Ecto neural progenitor cell (in vitro differentiated cells): ENCODE data around the gene CDX1.

Source experiments
- DNase-seq: peaks from one replicate; pipeline ENCODE4 v3.0.0-alpha.2; 2018; ENCODE audit warnings: low spot score

The CDX1 gene

GRCh38 chr5:150131978-150132694 lies 34.4 kb upstream of the CDX1 start:
- no peak for DNase-seq

GRCh38 chr5:150132740-150133139 lies 33.8 kb upstream of the CDX1 start:
- DNase-seq: no peak

- no peak for DNase-seq
Observed at GRCh38 chr5:150133581-150134197, 32.9 kb upstream of the CDX1 start.

DNA sequence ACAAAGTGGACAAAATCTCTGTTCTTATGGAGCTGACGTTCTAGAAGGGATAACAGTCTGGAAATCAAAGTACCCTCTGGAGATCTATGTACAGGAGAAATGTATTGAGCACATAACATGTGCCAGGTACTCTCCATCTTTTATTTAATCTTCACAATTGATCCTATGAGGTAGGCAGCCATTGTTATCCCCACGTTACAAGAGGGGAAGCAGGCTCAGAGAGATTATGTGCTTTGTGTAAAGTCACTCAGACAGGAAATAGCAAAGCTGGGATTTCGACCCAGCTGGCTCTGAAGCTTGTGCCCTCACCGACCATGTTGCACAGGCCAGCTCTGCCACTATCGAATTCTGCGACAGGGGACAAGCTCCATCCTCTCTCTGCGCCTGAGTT lies 32.4 kb upstream of the CDX1 start:
- DNase-seq: no peak

GRCh38 chr5:150135557-150136304 lies 30.8 kb upstream of the CDX1 start:
- no peak for DNase-seq

DNA sequence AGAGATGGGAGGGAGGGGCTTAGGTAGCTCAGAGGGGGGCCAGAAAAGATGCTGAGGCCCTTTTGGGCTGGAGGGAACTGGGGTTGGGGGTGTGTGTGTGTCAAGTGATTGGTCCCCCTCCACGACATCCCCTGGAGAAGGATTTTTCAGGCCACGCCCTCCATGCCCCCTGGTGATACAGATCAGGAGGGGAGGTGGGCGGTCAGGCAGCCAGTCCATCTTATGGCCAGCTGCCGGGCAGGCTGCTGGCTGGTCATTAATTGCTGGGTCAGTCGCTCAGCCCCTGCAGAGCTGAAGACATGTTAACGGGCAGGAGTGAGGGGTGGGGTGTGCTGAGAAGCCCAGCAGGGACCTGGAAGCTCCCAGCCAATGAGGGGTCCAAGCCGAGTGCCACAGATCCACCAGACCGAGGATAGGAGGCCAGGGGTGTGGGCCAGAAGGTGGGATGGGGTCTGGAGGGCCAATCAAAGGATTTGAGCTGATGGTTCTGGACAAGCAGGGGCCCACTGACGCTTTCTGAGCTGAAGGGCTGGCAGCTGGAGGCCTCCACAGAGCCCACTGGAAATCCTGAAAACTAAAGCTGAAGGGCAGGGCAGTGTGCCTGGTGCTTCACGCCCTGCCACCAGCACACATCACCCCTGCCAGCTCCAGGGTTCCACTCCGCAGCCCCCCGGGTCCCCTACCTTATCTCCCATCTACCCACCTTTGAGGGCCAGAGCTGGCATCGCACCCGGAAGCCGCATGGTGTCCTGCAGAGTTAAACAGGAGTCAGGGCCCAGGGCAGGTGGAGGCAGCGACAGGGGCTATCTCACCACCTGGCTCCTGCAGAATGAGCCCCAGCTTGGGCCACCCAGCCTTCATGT lies 30.0 kb upstream of the CDX1 start:
- DNase-seq: no peak

DNA sequence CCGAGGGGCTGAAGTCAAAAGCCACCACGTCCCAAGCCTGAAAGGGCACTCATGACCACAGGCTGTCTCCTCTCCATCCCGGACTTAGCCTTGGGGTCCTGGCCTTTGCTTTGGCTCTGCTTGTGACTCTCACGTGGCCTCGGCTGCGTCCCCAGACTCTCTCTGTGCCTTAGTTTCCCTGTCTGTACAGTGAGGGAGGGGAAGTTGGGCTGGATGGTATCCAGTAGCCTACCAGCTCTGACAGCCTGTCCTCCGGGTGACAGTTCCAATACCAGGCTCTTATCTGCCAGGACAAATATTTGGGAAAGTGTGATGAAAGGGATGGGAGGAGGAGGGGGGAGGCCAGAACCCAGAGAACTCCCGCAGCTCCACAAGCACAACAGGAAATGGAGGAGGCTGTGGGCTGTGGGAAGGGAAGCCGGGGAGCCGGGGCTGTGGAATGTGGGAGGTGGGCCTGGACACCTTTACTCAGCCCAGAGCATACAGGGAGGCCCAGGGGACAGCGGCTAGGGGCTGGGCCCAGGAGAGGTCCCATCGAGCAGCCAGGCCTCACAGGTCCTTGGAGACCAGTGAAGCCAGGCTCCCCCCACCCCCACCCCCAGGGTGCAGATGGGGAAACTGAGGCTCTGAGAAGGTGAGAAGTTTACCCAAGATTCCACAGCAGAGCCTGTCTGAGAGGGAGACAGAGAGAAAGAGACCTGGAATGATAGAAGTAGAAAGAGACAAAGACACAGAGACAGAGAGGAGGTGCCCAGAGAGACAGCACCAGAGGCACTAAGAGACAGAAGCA lies 29.2 kb upstream of the CDX1 start:
- DNase-seq: no peak

DNA sequence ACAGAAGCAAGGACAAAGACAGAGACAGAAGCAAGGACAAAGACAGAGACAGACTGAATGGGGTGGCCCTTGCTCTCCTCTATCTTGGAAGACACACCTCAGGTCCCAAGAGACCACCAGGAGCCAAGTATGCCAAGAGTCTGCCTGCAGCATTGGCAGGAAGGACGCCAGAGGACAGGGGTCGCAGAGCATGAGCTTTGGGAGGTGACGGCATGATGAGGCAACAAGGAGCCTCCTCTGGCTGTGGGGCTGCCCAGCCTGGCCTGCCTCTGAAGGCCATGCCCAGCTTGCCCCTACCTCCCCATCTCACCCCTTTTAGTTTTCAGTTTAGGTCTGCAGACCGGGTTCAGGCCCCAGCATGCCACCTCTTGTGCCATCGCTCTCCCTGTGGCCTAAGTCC lies 28.6 kb upstream of the CDX1 start:
- no peak for DNase-seq

DNA sequence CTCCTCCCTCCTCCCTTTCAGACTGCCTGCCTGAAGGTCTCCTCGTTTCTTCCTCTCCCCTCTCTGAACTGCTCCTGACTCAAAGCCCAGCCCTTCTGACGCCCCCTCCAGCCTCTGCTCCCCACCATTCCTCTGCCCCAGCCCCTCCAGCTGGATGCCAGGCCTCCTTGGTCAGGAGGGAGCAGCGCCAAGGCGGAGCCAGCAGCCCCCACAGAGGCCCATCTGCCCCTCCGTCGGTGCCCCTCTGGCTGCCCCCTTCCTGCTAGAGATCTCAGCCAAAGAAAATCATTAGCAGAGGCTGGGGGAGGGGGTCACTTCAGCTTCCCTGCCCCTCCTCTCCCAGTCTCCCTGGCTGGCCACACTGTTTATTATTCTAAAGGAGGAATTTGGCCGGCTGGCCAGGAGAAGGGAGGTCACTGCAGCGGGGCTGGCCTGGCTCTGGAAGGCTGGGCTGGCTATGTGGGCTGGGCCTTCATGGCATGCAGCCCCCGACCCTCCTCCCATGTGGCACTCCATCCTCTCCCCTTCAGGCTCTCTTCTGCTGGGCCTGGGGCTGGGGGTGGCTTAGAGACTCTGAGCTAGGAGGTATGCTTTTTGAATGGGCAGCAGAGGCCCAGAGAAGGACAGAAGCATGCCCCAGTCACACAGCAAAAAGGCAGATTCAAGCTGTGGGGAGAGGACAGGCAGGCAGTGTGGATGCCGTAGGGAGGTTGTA lies 27.9 kb upstream of the CDX1 start:
- DNase-seq: peak; percentile 83

- DNase-seq: no peak
Observed at GRCh38 chr5:150139334-150139733, 27.2 kb upstream of the CDX1 start.

DNA sequence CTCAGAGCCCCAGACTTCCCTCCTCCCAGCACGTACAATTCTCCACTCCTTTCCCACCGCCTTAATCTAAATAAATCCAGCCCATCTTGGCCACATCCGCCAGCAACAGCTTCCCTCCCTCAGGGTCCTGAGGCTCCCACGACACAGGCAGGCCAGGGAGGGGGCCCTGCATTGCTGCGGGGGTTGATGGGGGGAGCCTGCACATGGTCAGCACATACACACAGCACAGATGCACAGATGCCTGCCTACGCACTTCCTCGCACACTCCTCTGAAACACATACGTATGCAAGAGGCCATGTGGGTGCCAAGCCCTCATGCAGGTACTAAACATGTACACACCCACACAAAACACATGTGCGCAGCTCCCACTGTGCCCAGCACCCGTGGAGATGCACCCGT lies 25.7 kb upstream of the CDX1 start:
- DNase-seq: no peak

GRCh38 chr5:150141544-150142184 lies 24.9 kb upstream of the CDX1 start:
- DNase-seq: peak; percentile 79

GRCh38 chr5:150142185-150142958 lies 24.2 kb upstream of the CDX1 start:
- no peak for DNase-seq

DNA sequence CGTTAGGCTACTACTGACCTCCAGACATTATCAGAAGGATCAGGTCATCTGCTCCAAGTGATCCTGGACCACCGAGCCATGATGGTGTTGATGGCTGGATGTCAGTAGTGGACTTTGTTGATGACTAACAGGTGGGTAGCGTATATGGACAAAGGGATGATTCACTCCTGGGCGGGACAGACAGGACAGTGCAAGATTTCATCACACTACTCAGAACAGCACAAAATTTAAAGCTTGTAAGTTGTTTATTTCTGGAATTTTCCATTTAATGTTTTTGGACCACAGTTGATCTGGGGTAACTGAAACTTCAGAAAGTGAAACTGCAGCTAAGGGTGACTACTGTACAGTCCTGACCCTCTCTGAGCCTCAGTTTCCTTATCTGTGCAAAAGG lies 23.6 kb upstream of the CDX1 start:
- DNase-seq: no peak

DNA sequence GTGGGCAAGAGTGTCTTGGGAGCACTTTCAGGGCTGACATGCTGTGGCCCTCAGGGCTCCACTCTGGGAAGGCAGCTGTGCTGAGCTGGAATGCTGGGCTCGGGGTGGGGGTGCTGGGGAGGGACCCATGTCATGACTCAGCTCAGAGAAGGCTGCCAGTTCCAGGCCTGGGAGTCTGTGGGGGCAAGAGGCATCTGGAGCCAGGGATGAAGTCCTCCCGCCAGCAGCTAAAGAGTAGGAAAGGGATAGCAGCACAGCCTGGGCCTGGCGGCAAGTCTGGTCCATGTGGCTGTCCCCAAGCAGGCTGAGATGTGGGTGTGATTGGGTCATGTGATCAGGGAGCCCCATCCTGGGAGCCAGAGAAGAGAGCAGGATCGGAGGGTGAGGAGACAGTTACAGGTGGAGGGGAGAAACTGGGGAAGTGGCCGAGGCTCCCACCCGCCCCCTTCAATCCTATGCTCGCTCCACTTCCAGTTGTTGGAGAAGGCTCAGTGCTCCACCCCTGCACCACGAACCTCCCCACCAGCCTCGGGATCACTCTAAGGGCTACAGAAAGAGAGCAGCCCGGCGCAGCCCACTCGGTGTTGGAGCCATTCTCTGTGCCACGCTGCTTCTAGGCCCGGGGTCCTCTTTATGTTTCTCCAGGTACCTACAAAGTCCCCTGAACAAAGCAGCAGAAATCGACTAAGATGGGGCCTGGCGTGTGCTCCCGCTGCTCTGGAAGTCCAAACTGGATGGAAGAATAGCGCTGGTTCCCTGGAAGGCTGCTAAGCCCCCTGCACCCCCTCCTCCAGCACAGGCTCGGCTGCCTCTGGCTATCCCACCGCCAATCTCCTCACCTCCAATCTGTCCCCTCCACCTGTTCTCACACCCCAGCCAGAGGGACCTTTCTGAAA lies 23.0 kb upstream of the CDX1 start:
- no peak for DNase-seq

DNA sequence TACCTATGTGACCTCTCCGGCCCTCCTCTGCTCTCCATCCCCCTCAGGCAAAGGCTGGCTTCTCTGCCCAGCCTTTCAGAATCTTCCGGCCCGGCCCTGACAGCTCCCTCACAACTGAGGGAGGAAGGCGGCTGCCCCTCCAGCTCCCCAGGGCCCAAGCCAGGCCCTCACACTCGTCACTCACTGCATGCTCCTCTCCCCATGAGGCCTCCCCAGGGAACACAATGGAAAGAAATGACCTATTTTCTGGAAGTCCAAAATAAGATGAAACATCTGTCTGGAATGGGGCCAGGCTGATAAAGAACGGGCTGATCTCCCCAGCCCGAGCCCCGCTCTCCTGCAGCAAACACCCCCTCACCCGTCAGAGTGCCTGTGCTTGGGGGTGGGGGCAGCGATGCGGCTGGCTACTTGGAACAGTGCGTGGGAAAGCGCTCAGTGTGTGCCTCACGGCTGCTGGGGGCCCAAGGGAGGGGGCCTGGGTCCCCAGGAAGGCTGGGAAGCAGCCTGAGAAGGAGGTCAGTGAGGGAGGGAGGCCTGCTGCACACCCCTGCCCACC lies 22.3 kb upstream of the CDX1 start:
- no peak for DNase-seq

GRCh38 chr5:150144879-150145278 lies 21.7 kb upstream of the CDX1 start:
- DNase-seq: no peak

GRCh38 chr5:150146235-150146634 lies 20.3 kb upstream of the CDX1 start:
- no peak for DNase-seq
